ENCODE measurements around the gene SHOC2.

Gene SHOC2

GRCh38 chr10:110985497-110986275 lies 66.3 kb downstream of the SHOC2 start:
- no peak for DNase-seq

GRCh38 chr10:110989016-110989415 lies 69.6 kb downstream of the SHOC2 start:
- no peak for DNase-seq

GRCh38 chr10:110992006-110992800 lies 72.8 kb downstream of the SHOC2 start:
- DNase-seq, result no peak

GRCh38 chr10:110993024-110993693 lies 73.8 kb downstream of the SHOC2 start:
- DNase-seq, result peak; percentile 41

- DNase-seq, result no peak
Observed at GRCh38 chr10:110994406-110995086, 75.1 kb downstream of the SHOC2 start.

GRCh38 chr10:110995301-110995700 lies 75.9 kb downstream of the SHOC2 start:
- no peak for DNase-seq

GRCh38 chr10:110996256-110996655 lies 76.9 kb downstream of the SHOC2 start:
- no peak for DNase-seq

GRCh38 chr10:111004016-111004415 lies 84.6 kb downstream of the SHOC2 start:
- DNase-seq, result no peak

GRCh38 chr10:111007486-111007885 lies 88.1 kb downstream of the SHOC2 start:
- DNase-seq, result no peak

GRCh38 chr10:111015181-111015580 lies 95.8 kb downstream of the SHOC2 start:
- no peak for DNase-seq

GRCh38 chr10:111017098-111017497 lies 97.7 kb downstream of the SHOC2 start:
- DNase-seq, result no peak

- DNase-seq, result no peak
Observed at GRCh38 chr10:111018021-111018420, 98.6 kb downstream of the SHOC2 start.

- peak; percentile 29 for DNase-seq
Observed at GRCh38 chr10:111023060-111023459, 103.7 kb downstream of the SHOC2 start.

- DNase-seq, result peak; percentile 56
Observed at GRCh38 chr10:111030042-111030750, 110.8 kb downstream of the SHOC2 start.

GRCh38 chr10:111034598-111035310 lies 115.3 kb downstream of the SHOC2 start:
- no peak for DNase-seq

GRCh38 chr10:111035542-111035941 lies 116.1 kb downstream of the SHOC2 start:
- no peak for DNase-seq

GRCh38 chr10:111037858-111038257 lies 118.5 kb downstream of the SHOC2 start:
- DNase-seq, result peak; percentile 18

- no peak for DNase-seq
Observed at GRCh38 chr10:111039522-111039921, 120.1 kb downstream of the SHOC2 start.

GRCh38 chr10:111057006-111057405 lies 137.6 kb downstream of the SHOC2 start:
- DNase-seq, result no peak

Measured in OCI-M1 (cell line).